Measurements from ENCODE around the gene NRF1.

- TF ChIP-seq YBX1 (IDR thresholded peaks at IDR 0.05) (no peak), CREB1 (IDR thresholded peaks at IDR 0.05; ENCODE audit: low read depth) (no peak), RUNX3 (IDR thresholded peaks at IDR 0.05; ENCODE audit: low read length) (no peak), EGR1 (IDR thresholded peaks at IDR 0.05; ENCODE audit: borderline replicate concordance in 1 of 2, low read depth in 2 of 2, low read length in 2 of 2) (no peak), ESRRA (IDR thresholded peaks at IDR 0.05; ENCODE audit: low read length) (no peak), MXI1 (IDR thresholded peaks at IDR 0.05; ENCODE audit: low read depth, low read length) (no peak), MTA3 (IDR thresholded peaks at IDR 0.05; ENCODE audit: borderline replicate concordance, low read length) (no peak), TAF1 (IDR thresholded peaks at IDR 0.05; ENCODE audit: borderline replicate concordance, low read depth, low read length) (no peak), SRF (IDR thresholded peaks at IDR 0.05; ENCODE audit: low read depth in 2 of 2, low read length in 2 of 2) (no peak), NFYA (IDR thresholded peaks at IDR 0.05; ENCODE audit: borderline replicate concordance, low read depth, low read length) (no peak), EP300 (IDR thresholded peaks at IDR 0.05; ENCODE audit: borderline replicate concordance in 1 of 2, control insufficient read depth in 1 of 2, low read depth in 2 of 2, low read length in 2 of 2) (no peak)
- TF ChIP-seq, protein P1, sequence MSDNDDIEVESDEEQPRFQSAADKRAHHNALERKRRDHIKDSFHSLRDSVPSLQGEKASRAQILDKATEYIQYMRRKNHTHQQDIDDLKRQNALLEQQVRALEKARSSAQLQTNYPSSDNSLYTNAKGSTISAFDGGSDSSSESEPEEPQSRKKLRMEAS (IDR thresholded peaks at IDR 0.05; ENCODE audit: low read depth, low read length), result no peak
Observed at GRCh38 chr7:129790136-129790535, 178.6 kb downstream of the NRF1 start.
